Mucosa of gallbladder (tissue), 1 donor: ENCODE results near the gene MMP24. TPM values are rescaled to one million over a fixed set of nuclear protein-coding genes. Genes with fewer than 3 reads are reported as not detected.

Experiments
- DNase-seq: peaks from one replicate; pipeline ENCODE4 v3.0.0-alpha.2; 2020; ENCODE audit warnings: low spot score
- total RNA-seq: library from RNA; stranded (reverse); gene quantifications from one replicate; pipeline ENCODE4 v1.2.1, GENCODE V29; 2021
- donor health status: DM: no; HTN: no; CAD: no.

MMP24 gene
- total RNA-seq, 1 donor from 2014 or later = 1.6 TPM

DNA sequence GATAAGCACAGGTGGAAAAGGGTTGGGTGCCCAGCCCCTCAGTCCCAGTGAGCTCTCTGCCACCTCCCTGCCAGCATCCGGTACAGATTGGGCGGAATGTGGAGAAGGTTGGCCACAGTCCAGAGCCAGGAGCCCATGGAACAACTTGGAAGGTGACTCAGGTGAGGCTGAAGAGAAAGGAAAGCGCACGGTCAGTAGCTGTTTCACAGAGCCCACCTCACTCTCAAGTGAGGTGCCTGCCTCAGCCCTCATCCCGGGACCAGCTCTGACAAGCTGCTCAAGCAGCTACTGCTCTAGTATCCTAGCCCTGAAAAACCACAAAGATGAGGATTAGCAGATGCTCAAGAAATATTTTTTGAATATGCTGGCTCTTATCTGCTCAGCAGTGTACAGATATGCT, 52.5 kb downstream of the MMP24 start:
- DNase-seq = no peak

DNA sequence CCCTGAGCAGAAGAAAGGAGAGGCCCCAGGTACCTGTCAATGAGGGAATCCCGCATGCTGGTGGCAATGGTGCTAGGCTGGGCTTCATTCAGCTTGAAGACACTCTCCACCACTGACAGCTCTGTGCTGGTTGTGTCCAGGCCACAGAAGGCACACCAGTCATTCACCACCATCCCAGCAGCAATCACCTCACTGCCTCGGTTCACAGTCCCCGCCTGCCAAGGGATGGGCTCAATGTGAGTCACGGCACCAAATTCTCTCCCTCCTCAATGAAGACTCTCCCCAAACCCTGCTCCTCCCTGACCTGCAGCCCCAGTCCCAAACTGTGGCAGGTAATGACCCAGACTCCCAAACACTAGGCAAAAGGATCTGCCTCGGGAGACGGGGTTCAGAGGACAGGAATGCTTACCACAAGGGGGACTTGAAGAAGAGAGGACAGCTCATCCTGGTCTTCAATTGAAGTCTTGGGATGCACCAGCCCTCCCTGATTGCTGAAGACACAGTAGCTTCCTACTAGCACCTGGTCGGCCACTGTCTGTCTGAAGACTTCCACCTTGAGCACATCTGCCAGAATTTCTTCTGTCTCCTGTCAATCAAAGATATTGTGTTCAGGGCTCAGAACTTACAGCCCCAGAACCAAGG, 53.2 kb downstream of the MMP24 start:
- DNase-seq = no peak

DNA sequence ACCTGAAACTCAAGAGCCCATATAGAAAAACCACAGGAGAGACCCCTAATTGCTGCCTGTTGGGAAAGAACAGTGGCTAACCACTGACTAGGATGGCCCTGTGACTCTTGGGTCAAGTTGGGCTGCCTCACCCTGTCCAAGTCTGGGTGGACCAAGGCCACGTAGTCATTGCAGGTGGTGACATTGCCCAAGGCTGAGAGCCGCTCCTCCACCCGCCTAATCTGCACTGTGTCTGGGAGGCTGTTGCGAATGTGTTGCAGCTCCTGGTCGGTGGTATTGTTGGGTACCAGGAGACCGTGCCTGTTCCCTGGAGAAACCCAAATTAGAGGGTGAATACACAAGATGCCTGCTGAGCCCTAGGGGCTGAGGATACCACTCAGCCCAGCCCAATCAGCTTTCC, 54.0 kb downstream of the MMP24 start:
- DNase-seq = no peak

DNA sequence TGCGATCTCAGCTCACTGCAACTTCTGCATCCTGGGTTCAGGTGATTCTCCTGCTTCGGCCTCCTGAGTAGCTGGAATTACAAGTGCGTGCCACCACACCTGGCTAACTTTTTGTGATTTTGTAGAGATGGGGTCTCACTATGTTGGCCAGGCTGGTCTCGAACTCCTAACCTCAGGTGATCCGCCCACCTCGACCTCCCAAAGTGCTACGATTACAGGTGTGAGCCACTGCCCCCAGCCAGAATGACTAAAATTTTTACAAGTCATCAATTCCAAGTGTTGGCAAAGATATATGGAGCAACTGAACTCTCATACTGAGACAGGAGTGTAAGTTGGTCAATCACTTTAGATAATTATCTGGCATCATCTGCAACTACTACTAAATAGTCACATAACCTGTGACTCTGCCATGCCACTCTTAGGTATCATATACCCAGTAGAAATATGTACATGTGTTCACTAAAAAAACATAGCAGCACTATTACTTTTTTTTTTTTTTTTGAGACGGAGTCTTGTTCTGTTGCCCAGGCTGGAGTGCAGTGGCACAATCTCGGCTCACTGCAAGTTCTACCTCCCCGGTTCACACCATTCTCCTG, 55.1 kb downstream of the MMP24 start:
- DNase-seq = no peak

DNA sequence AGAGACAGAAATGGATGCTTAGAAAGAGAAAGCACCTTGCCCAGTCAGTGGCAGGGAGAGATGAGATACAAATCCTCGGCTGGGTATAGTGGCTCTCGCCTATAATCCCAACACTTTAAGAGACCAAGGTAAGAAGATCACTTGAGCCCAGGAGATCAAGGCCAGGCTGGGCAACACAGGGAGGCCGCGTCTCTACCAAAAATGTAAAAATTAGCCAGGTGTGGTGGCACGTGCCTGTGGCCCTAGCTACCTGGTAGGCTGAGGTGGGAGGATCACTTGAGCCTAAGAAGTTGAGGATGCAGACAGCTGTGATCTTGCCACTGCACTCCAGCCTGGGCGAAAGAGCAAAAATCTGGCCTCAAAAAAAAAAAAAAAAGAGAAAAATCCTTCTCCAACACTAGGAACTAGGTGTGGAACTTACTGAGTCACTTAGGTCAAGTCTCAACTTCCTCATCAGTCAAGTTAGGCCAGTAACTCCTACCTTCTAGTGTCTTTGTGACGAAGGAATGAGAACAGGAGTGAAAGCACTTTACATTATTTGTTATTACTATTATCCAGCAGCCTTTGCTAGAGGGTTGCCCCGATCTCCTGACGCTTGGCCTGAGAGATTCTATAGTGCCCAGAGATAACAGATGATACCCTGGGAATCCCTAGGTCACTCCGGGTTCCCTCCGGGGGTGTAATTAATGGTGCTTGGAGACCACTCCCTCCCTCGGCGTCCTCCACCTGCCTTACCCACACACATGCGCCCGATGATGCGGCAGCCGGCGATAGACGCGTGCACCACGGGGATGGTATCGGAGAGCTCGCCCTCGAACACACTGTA, 57.2 kb downstream of the MMP24 start:
- DNase-seq = no peak

DNA sequence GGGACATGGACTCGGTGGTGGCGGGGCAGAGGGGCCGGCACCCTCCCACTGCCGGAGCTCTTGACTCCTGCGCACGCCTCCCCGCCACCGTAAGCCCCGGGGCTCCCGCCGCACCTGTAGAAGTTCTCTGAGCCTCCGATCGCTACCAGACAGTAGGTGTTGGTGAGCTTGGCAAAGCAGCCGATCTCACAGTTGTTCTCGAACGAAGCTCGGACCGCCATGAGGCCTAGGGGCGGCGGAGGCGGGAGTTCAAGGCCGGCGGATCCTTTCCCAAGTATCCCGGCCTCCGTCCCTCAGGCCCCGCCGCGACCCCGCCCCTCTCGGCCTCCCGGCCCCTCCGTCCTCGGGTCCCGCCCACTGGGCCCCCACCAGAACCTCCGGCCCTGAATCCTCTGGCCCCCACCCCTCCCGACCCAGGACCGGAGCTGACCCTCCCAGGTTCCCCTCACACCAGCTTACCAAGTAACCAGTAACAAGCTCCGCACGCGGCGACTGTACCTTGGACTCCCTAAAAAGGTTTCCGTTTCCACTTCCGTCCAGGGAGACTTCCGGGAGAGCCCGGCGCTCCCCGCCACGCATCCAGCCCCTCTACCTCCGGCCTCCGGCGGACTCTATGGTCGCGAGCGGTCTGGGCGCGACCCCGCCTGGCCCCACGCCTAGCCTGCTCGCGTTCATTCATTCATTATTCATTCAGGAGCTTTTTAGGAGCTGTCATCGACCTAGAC, 57.9 kb downstream of the MMP24 start, which contains the start of gene EIF6:
Gene EIF6 (minus strand): TSS at position 506 of the 725 bp plus-strand sequence. CDS start 285 bp downstream, at position 221.
- peak; percentile 79 for DNase-seq

DNA sequence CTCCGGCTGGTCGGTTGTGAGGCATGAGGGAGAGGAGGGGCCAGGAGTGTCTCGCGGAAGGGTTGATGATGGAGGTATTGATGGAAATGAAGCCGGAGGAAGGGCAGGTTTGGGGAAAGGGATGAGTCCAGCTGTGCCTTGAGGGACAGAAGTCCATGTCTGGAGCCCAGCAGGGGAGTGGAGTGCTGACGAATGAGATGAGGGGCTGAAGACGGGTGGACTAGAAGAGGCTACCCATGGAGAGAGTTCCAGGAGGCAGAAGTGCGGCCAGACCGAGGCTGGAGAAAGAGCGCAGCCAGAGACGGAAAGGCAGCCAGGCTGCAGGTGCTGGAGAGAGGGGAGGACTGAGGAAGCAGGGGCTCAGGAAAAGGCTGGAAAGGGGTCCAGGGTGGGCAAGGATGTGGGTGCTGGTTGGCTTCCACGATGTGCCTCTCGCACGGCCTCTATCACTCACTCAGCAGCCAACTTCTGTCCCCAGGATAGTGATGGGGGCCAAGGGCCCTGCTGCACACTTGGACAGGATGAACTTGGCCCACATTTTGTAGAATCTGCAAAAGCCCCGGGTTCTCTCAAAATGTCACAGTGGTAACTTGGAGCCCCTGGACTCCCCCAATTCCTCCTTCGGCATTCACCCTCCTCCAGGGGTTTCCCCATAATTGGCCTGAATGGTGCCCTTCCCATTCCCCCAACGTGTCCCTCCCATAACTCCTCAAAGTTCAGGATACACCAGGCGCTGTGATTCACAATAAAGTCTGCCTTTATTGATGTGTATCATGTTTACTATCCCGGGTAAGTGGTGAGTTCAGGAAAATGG, 58.7 kb downstream of the MMP24 start:
- DNase-seq = no peak

DNA sequence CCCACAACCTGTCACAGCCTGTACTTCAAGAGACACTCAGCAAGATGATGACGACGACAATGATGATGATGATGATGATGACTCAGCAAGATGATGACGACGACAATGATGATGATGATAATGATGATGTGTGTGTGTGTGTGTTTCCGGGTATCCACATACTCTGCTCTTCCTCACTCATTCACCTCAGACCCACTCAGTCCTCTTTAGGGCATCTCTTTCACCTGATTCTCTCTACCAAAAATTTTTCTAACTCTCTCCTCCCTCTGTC, 59.3 kb downstream of the MMP24 start:
- no peak for DNase-seq

DNA sequence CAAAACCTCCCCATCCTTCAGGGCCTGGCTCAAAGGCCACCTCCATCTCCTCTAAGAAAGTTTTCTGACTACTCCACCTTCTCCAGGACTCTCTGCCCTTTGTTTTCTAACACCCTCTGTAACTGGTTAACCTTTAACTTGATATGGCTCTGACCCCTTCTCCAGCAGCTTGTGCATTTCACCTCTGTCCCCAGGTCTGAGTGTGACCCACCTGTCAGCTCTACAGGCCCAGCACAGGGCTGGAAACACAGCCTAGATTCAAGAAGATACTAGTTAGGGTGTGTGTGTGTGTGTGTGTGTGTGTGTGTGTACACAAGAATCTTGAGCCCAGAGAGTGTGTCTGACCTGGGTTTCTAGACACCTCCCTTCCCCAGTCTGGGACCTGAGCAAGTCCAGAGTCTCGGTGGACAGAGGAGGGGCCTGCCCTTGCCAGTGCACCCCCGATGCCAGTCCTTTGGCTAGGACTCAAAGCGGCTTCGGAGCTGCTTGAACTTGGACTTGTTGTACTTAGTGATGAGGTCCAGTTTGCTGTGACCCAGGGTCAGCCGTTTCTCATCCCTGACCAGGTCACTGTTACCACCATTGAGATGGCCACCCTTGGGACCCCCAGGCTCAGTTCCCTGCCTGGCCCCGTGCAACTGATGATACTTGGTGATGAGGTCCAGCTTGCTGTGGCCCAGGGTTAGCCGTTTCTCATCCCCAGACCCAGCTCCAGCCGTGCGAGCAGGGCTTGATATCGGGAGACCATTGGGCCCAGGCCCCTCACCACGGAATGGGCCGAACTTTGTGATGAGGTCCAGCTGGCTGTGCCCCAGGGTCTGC, 59.8 kb downstream of the MMP24 start:
- no peak for DNase-seq

DNA sequence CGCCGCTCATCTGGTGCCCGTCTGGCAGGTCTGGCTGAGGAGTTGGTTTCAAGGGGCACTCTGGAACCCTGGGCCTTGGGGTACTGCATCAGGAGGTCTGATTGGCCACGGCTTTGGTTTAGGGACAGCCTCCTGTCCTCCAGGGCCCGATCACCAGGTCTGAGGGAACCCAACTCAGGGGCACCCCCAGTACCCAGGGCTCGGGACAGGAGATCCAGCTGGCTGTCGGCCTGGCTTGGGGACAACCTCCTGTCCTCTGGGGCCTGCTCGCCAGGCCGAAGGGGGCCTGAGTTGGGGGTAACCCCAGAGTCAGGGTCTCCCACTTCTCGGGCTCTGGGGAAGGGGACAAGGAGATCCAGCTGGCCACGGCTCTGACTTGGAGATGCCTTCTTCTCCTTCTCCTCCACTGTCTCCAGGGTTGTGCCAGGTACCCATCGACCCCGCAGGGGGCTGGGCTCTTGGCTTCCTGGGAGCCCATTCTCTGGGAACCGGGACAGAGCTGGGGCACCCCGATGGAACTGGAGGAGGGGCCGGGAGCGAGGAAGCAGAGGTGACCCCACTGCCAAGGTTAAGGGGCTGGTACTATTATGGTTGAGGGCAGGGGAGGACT, 60.5 kb downstream of the MMP24 start:
- no peak for DNase-seq

DNA sequence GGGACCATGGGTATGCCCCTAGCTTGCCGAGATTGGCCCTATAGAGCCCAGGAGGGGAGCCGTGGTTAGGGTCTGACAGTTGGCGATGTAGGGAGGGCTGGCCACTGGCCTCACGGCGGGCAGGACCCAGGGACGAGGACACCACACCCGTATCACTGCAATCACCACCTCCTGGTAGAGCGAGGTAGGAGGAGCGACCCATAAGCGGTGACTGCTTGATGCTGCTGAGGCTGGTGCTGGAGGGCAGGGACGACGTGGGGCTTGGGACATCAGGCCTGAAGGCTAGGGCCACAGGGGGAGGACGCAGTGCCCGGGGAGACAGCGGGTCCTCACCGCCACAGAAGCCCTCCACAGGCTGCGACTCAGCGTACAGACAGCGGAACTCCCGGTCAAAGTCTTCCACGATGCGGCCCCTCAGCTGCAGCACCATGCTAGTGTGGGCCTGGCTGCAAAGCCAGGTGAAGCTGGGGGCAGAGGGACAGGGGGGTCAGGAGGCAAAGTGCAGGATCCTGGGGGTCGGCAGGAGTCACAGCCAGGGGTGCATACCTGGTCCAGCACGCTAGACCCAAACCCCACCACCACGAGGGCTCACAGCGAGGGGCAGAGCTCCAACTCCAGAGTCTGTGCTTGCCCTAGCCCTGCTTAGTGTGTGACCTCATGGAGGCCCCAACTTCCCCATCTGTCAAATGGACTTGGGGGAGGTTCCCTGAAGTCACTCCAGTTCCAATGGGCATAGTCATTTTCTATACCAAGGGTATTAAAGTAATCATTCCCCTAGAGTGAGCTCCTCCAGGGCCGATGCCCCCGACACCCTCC, 61.2 kb downstream of the MMP24 start:
- no peak for DNase-seq

DNA sequence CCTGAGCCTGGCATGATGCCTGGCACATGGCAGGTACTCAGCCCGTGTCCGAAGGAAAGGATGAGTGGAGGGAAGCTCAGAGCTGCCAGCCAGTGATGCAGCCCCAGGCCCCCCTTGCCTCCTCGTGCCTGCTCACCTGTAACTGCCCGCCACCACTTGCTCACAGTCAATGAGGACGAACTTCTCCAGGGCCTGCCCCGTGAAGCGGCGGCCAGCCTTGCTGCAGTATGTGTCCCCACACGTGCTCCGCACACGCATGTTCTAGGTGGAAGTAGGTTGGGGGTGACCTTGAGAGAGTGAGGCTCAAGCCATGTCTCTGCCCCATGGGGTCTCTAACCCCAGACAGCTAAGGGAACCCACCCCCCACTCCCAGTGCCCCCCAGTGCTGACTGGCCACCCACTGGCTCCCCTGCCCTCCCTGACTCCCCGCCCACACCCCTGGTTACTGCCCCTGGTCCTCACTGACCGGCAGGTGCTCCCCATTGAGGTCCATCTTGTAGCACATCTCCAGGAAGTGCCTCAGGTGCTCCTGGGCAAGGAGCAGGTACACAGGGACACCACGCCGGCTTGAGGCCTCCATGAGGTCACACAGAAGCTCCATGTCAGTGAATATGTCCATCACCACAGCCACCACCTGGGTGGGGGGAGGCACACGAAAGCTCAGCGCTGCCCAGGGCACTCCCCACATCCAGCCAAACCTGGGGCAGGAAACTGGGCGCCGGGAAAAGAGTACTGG, 62.0 kb downstream of the MMP24 start:
- DNase-seq = no peak

DNA sequence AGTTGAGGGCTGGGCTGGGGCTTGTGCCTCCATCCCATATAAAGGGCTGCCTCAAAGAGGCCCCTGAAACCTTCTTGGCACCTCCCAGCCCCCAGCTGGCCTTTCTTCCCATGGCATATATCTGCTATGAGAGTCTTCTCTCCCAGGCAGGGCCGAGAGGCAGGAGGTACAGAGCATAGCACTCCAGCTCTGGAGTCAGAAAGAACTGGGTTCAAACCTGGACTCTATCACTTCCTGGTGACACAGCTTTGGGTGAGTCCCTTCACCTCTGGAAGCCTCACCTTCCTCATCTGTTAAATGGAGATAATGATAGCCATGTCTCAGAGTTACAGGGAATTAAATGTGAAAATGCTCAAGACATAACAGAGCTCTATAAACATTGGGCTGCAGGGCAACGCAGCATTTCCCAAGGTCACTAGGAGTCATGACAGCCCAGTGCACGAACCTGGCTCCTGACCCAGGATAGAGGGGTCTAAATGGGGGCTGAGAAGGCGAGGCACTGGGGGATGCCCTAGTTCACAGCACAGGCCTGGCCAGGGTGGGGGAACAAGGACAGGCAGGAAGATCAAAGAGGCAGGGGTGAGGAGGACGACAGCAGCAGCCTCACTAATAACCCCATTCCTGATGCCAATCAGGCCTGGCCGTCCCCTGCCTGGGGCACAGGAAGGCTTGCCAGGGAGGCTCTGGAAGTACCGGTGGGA, 63.8 kb downstream of the MMP24 start:
- DNase-seq = no peak

DNA sequence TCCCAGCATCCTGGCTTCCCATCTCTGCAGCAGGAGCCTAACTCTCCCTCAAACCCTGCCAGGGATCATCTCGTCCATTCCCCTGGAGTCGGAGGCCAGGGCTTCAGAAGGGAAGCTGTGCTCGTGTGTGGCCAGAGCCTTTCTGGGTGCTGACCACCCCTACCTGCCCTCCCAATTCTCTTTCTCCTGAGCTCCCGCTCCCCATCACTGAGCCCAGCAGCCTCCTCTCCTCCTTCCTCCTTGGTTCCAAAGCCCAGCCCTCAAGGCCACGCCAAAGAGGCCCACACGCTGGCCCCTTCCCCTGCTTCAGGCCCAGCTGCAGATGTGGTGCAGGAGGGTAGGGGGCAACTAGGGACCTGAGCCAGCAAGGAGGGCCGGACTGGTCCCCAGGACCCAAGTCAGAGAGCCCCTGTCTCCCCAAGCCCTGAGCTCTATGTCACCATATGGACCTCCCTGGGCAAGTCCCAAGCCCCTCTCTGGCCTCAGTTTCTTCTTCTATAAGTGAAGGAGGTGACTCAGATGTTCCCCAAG, 64.5 kb downstream of the MMP24 start:
- no peak for DNase-seq

DNA sequence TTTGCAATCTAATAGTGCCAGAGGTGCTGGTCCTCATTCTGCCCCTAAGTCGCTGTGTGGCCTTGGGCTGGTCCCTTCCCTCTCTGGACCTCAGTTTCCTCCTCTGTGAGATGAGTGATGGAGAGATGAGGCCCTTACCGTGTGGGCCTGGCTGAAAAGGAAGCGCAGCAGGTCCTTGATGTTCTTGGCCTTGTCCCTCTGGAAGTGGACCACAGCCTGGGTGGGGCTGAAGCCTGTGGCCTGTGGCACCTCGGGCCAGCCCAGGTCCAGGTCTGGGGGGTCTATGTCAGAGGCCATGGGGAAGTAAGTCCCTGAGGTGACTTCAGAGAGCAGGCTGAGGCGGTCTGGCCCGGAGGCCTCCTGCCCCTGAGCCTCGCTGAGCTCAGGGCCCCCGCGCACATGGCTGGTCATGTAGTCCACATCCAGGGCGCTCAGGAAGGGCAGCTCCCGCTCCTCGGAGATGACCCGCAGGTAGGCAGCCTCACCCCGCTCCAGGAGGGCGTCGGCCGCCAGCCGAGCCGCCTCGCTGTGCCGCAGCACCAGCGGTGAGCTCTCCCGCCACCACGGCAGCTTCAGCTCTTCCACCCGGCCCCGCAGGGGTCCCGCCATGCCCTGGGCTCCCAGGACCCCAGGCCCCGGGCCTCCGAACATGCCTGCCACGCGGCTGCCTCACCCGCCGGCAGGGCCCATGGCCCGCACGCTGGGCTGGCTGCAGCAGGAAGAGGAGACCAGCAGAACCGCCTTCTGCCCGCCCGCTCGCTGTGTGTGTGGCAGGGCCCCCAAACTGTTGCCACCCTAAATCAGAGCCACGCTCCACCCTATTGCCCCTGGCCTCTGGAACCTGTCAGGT, 65.4 kb downstream of the MMP24 start, which contains the start of gene FAM83C:
Gene FAM83C (minus strand): TSS at position 772 of the 850 bp plus-strand sequence. CDS start 121 bp downstream, at position 651.
- no peak for DNase-seq

DNA sequence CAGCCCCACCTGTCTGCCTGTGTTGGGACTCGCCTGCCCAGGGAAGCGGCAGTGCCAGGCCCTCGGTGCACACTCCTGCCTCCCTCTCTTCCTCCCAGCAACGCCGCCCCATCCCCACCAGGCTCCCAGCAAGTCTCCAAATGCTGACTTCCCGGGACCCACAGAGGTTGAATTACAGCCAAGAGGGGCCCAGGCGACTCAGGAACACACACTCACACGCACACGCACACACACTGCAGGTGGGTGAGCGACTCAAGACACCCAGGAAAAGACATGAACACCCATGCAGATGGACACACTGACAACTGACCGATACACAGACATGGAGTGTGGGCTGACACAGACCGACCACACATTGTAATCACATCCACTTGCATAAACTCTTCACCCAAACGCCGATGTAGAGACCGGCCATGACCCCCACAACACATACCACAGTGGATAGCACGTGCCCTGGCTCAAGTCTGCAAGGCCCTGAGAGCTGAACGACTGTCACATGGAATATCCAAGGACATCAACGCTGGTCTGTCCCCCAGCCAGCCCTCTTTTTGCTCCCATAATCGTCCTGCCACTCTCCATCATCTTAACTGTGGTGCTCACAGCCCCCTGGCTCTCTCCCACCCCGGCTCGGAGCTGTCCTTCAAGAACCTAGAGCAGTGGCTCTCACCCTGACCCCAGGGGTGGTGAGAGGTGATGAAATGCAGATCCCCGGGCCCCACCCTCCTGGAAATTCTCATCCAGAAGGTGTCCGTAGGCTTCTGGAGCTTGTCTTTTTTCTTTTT, 66.2 kb downstream of the MMP24 start:
- DNase-seq = no peak
